ENCODE results near the gene MS4A13. TPM values are rescaled to one million over a fixed set of nuclear protein-coding genes. Genes with fewer than 3 reads are reported as not detected.
A peak's percentile ranks its signal among the peaks of the same experiment; 100 is the strongest.

MS4A13 gene
- total RNA-seq, 6 donors from 2014 or later, result not detected

- ATAC-seq (ENCODE audit: low FRiP score in 2 of 2) (peak in 1 of 2 donors; percentile 57), DNase-seq (peak in 1 of 2 donors; percentile 22)
Measured at GRCh38 chr11:60485987-60486386, 29.2 kb upstream of the MS4A13 start.

GRCh38 chr11:60492488-60493009, 22.6 kb upstream of the MS4A13 start, which contains the start of gene MS4A12:
Gene MS4A12, plus strand, starts transcription at chr11:60492778. Its CDS starts 4,541 bp downstream, at chr11:60497319.
- Histone ChIP-seq H3K9me3 (no peaks in the 10 kb centered on the region), H3K4me1 (no peaks in the 10 kb centered on the region), H3K36me3 (no peaks in the 10 kb centered on the region), H3K27me3 (no peaks in the 10 kb centered on the region), H3K27ac (no peak within 1 kb of the TSS), H3K4me3 (no peak within 1 kb of the TSS)
- 71 to 75% methylated on average over 4 of the region's 4 CpGs for WGBS, 2 donors
- DNase-seq (no peak), ATAC-seq (ENCODE audit: low FRiP score in 2 of 2) (no peak)
- TF ChIP-seq POLR2AphosphoS5 (IDR thresholded peaks at IDR 0.05) (no peak), CTCF (IDR thresholded peaks at IDR 0.05) (no peak), POLR2A (IDR thresholded peaks at IDR 0.05) (no peak)

More at GRCh38 chr11:60485987-60486386, 29.2 kb upstream of the MS4A13 start:
- no peaks in the 10 kb centered on the region for H3K4me1 ChIP-seq
- TF ChIP-seq CTCF (IDR thresholded peaks at IDR 0.05), result peak in 4 of 6 experiments; percentile 14 to 39 (median 21)
- no peak for TF ChIP-seq EP300 (IDR thresholded peaks at IDR 0.05)
- H3K27me3 ChIP-seq, result no peaks in the 10 kb centered on the region
- H3K36me3 ChIP-seq, result no peaks in the 10 kb centered on the region
- WGBS, 2 donors, result 67 to 84% methylated on average over 5 of the region's 5 CpGs
- no peak overlapping the region for H3K27ac ChIP-seq
- H3K9me3 ChIP-seq, result no peaks in the 10 kb centered on the region
- no peak overlapping the region for H3K4me3 ChIP-seq

GRCh38 chr11:60493454-60493853, 21.7 kb upstream of the MS4A13 start:
- no peak overlapping the region for H3K27ac ChIP-seq
- H3K36me3 ChIP-seq, result no peaks in the 10 kb centered on the region
- DNase-seq (no peak), ATAC-seq (ENCODE audit: low FRiP score in 2 of 2) (no peak)
- H3K4me1 ChIP-seq, result no peaks in the 10 kb centered on the region
- WGBS, 2 donors, result 87 to 96% methylated on average over 2 of the region's 2 CpGs
- H3K27me3 ChIP-seq, result no peaks in the 10 kb centered on the region
- no peaks in the 10 kb centered on the region for H3K9me3 ChIP-seq
- TF ChIP-seq POLR2AphosphoS5 (IDR thresholded peaks at IDR 0.05), result no peak
- TF ChIP-seq CTCF (IDR thresholded peaks at IDR 0.05), result no peak
- no peak for TF ChIP-seq POLR2A (IDR thresholded peaks at IDR 0.05)
- no peak overlapping the region for H3K4me3 ChIP-seq

GRCh38 chr11:60498399-60498798, 16.8 kb upstream of the MS4A13 start:
- H3K27ac ChIP-seq, result no peak overlapping the region
- H3K4me3 ChIP-seq, result no peak overlapping the region
- WGBS, 2 donors, result 50 to 78% methylated on average over 2 of the region's 2 CpGs
- DNase-seq (no peak), ATAC-seq (ENCODE audit: low FRiP score in 2 of 2) (peak in 1 of 2 donors; percentile 17)
- no peaks in the 10 kb centered on the region for H3K9me3 ChIP-seq
- no peaks in the 10 kb centered on the region for H3K4me1 ChIP-seq
- TF ChIP-seq POLR2A (IDR thresholded peaks at IDR 0.05), result no peak
- TF ChIP-seq CTCF (IDR thresholded peaks at IDR 0.05), result no peak
- no peak for TF ChIP-seq EP300 (IDR thresholded peaks at IDR 0.05)
- no peak for TF ChIP-seq POLR2AphosphoS5 (IDR thresholded peaks at IDR 0.05)
- no peaks in the 10 kb centered on the region for H3K27me3 ChIP-seq
- no peaks in the 10 kb centered on the region for H3K36me3 ChIP-seq

- 46 to 50% methylated on average over 4 of the region's 4 CpGs for WGBS, 2 donors
- peak in 1 of 2 donors; percentile 31 for ATAC-seq (ENCODE audit: low FRiP score in 2 of 2)
Measured at GRCh38 chr11:60498853-60499252, 16.3 kb upstream of the MS4A13 start.

More at GRCh38 chr11:60498853-60499252, 16.3 kb upstream of the MS4A13 start:
- no peaks in the 10 kb centered on the region for H3K36me3 ChIP-seq
- H3K27ac ChIP-seq, result no peak overlapping the region
- H3K9me3 ChIP-seq, result no peaks in the 10 kb centered on the region
- no peaks in the 10 kb centered on the region for H3K27me3 ChIP-seq
- TF ChIP-seq EP300 (IDR thresholded peaks at IDR 0.05), result no peak
- TF ChIP-seq CTCF (IDR thresholded peaks at IDR 0.05), result no peak
- TF ChIP-seq POLR2AphosphoS5 (IDR thresholded peaks at IDR 0.05), result no peak
- TF ChIP-seq POLR2A (IDR thresholded peaks at IDR 0.05), result no peak
- no peak overlapping the region for H3K4me3 ChIP-seq
- H3K4me1 ChIP-seq, result no peaks in the 10 kb centered on the region
- peak in 1 of 2 donors; percentile 22 for DNase-seq
